ENCODE results near the gene KCNH1.

DNA sequence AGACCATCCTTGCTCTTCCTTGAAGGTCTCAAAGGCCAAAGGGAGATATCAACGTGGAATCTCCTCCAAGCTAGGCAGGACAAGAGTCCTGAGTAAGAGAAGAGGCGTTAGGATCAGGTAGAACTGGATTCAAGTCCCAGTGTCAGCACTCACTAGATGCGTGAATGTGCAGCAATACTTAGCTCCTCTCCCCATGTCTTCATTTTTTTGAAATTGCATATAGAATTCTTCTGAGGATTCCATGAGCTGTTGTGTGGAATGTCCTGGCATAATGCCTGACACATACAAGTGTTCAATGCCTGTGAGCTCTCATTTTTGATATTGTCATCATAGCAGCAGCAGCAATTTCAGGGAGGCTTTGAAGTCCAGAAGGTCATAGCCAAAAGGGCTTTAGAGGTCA, 333.2 kb downstream of the KCNH1 start:
- TF ChIP-seq, protein P1, sequence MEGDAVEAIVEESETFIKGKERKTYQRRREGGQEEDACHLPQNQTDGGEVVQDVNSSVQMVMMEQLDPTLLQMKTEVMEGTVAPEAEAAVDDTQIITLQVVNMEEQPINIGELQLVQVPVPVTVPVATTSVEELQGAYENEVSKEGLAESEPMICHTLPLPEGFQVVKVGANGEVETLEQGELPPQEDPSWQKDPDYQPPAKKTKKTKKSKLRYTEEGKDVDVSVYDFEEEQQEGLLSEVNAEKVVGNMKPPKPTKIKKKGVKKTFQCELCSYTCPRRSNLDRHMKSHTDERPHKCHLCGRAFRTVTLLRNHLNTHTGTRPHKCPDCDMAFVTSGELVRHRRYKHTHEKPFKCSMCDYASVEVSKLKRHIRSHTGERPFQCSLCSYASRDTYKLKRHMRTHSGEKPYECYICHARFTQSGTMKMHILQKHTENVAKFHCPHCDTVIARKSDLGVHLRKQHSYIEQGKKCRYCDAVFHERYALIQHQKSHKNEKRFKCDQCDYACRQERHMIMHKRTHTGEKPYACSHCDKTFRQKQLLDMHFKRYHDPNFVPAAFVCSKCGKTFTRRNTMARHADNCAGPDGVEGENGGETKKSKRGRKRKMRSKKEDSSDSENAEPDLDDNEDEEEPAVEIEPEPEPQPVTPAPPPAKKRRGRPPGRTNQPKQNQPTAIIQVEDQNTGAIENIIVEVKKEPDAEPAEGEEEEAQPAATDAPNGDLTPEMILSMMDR (conservative IDR thresholded peaks at IDR 0.05) = no peak
- no peak for TF ChIP-seq ZFX (IDR thresholded peaks at IDR 0.05)
